HL-60 (cell line): Measurements from ENCODE around the gene ALKBH8.

Experiments used
- DNase-seq, 2 experiments: peaks; one replicate each; pipeline ENCODE4 v3.0.0-alpha.2; 2010 to 2020; ENCODE audit warnings: low read depth in 1 of 2, low spot score in 1 of 2
- H3K27ac ChIP-seq: fragments of 250-450 bp; sonication (Bioruptor Pico); replicated peaks from 2 replicates; pipeline ENCODE4 v1.5.1; 2020; ENCODE audit warnings: mild to moderate bottlenecking, moderate library complexity
- H3K27me3 ChIP-seq: fragments of 250-450 bp; sonication (Bioruptor Pico); 2 replicates; pipeline ENCODE4 v1.5.1; 2021; ENCODE audit warnings: mild to moderate bottlenecking, moderate library complexity; ENCODE audit not compliant: insufficient read depth, poor library complexity, severe bottlenecking
- H3K4me3 ChIP-seq: replicated peaks from 2 replicates; pipeline ENCODE4 v1.5.1; 2011; ENCODE audit warnings: mild to moderate bottlenecking, control low read depth, low read length; ENCODE audit not compliant: insufficient read depth
- CTCF ChIP-seq: IDR thresholded peaks from one replicate; pipeline ENCODE4 v1.5.1; 2011; ENCODE audit warnings: low read length, control low read depth, inconsistent platforms; ENCODE audit not compliant: insufficient read depth
- GABPA ChIP-seq: IDR thresholded peaks from 2 replicates; pipeline ENCODE4 v1.6.1; 2012; ENCODE audit warnings: low read depth
- POLR2AphosphoS5 ChIP-seq: IDR thresholded peaks from 2 replicates; pipeline ENCODE4 v1.6.1; 2012; ENCODE audit warnings: low read depth
- REST ChIP-seq: IDR thresholded peaks from 2 replicates; pipeline ENCODE4 v1.6.1; 2012; ENCODE audit warnings: low read depth; ENCODE audit not compliant: insufficient replicate concordance
- SPI1 ChIP-seq: IDR thresholded peaks from 2 replicates; pipeline ENCODE4 v1.6.1; 2012; ENCODE audit warnings: low read depth, mild to moderate bottlenecking, borderline replicate concordance

Gene ALKBH8

GRCh38 chr11:107549954-107550285, 15.6 kb downstream of the ALKBH8 start:
- Histone ChIP-seq H3K27ac (no peak overlapping the region), H3K4me3 (no peak overlapping the region), H3K27me3 (no peaks in the 10 kb centered on the region)
- DNase-seq, result no peak
- TF ChIP-seq GABPA (no peak), CTCF (no peak), SPI1 (no peak), POLR2AphosphoS5 (no peak), REST (no peak)

- Histone ChIP-seq H3K27ac (no peak overlapping the region), H3K27me3 (no peaks in the 10 kb centered on the region), H3K4me3 (no peak overlapping the region)
- TF ChIP-seq GABPA (no peak), CTCF (peak; percentile 56)
- DNase-seq, result peak in 1 of 2 experiments; percentile 24
Observed at GRCh38 chr11:107549253-107549953, 16.1 kb downstream of the ALKBH8 start.

DNA sequence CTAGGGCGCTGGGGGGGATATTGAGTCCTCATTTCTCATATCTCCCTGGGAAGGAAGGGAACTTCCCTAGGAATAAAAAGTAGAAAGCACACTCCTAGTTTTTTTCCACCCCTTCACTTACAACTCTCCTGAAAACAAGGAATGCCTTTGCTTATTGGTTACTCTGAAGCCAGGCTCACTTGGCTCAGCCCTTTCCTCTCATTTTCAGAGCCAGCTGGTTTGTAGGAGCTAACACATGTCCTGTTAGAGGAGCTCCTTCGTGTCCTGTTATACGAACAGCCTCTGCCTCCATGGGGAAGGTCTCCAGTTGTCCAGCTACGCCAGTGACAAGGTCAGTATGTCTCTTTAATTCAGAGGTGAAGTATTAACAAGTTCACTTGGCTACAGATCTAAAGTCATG, 17.6 kb downstream of the ALKBH8 start:
- no peak overlapping the region for H3K27ac ChIP-seq
- no peak overlapping the region for H3K4me3 ChIP-seq
- TF ChIP-seq CTCF (no peak), REST (no peak), POLR2AphosphoS5 (no peak), GABPA (no peak), SPI1 (no peak)
- DNase-seq, result no peak
- H3K27me3 ChIP-seq, result no peaks in the 10 kb centered on the region

- no peak for TF ChIP-seq CTCF
- TF ChIP-seq SPI1, result no peak
- TF ChIP-seq REST, result no peak
- TF ChIP-seq GABPA, result no peak
- TF ChIP-seq POLR2AphosphoS5, result no peak
- Histone ChIP-seq H3K4me3 (no peak overlapping the region), H3K27me3 (no peaks in the 10 kb centered on the region), H3K27ac (no peak overlapping the region)
- no peak for DNase-seq
Observed at GRCh38 chr11:107545101-107545514, 20.4 kb downstream of the ALKBH8 start.
